SU-DHL-6 (cell line): ENCODE results near the gene LINGO1.

Source experiments
- H2AFZ ChIP-seq: fragments of 200-600 bp; sonication (generic); 2 replicates; pipeline ENCODE4 v1.6.1; 2014; ENCODE audit warnings: low read depth, mild to moderate bottlenecking, moderate library complexity, mixed read lengths, antibody characterized with exemption, low read length; ENCODE audit not compliant: severe bottlenecking
- H3F3A ChIP-seq: fragments of 200-600 bp; shearing (Covaris generic); 2 replicates; pipeline ENCODE4 v1.6.0; 2016; ENCODE audit warnings: antibody characterized with exemption, mild to moderate bottlenecking; ENCODE audit not compliant: insufficient read depth
- H3K27ac ChIP-seq: fragments of 200-600 bp; sonication (generic); 2 replicates; pipeline ENCODE4 v1.5.1; 2016; ENCODE audit warnings: low read depth, mild to moderate bottlenecking, low read length, moderate library complexity, mixed read lengths
- H3K27me3 ChIP-seq: fragments of 200-600 bp; sonication (generic), shearing (Covaris generic); 2 replicates; pipeline ENCODE4 v1.6.0; 2014; ENCODE audit warnings: mild to moderate bottlenecking, low read length
- H3K36me3 ChIP-seq: fragments of 200-600 bp; sonication (generic); 2 replicates; pipeline ENCODE4 v1.6.1; 2014; ENCODE audit warnings: mild to moderate bottlenecking, low read length, mixed read lengths
- H3K4me2 ChIP-seq: fragments of 300-600, 200-600 bp; shearing (Covaris generic), sonication (generic); 2 replicates; pipeline ENCODE4 v1.6.0; 2014; ENCODE audit warnings: low read length, low read depth, mild to moderate bottlenecking; ENCODE audit not compliant: poor library complexity, severe bottlenecking
- H3K4me3 ChIP-seq: fragments of 200-600 bp; sonication (generic); 2 replicates; pipeline ENCODE4 v1.5.1; 2014; ENCODE audit warnings: antibody characterized with exemption, low read length, mild to moderate bottlenecking, mixed read lengths; ENCODE audit not compliant: insufficient read depth, poor library complexity, severe bottlenecking
- H3K79me2 ChIP-seq: fragments of 200-600 bp; sonication (generic); 2 replicates; pipeline ENCODE4 v1.6.1; 2014; ENCODE audit warnings: mild to moderate bottlenecking, low read length, moderate library complexity; ENCODE audit not compliant: insufficient read depth
- H3K9ac ChIP-seq: fragments of 200-600 bp; sonication (generic); 2 replicates; pipeline ENCODE4 v1.7.0; 2014; ENCODE audit warnings: mild to moderate bottlenecking, low read length
- H3K9me2 ChIP-seq: fragments of 200-600 bp; sonication (generic); replicated peaks from 2 replicates; pipeline ENCODE4 v1.6.1; 2014; ENCODE audit warnings: low read length; ENCODE audit not compliant: insufficient read depth
- H3K9me3 ChIP-seq: fragments of 200-600 bp; sonication (generic); 2 replicates; pipeline ENCODE4 v1.6.1; 2014; ENCODE audit warnings: low read length, mixed read lengths; ENCODE audit not compliant: insufficient read depth
- H4K20me1 ChIP-seq: fragments of 200-600 bp; sonication (generic); 2 replicates; pipeline ENCODE4 v1.6.1; 2014; ENCODE audit warnings: low read depth, mild to moderate bottlenecking, antibody characterized with exemption, low read length, moderate library complexity, mixed read lengths
- CTCF ChIP-seq: fragments of 200-600 bp; sonication (generic); IDR thresholded peaks from one replicate; pipeline ENCODE4 v1.5.1; 2017; ENCODE audit warnings: antibody characterized with exemption, mild to moderate bottlenecking, low read length, moderate library complexity; ENCODE audit not compliant: insufficient read depth, poor library complexity, severe bottlenecking
- EZH2phosphoT487 ChIP-seq: fragments of 200-600 bp; sonication (generic), shearing (Covaris generic); conservative IDR thresholded peaks from 2 replicates; pipeline ENCODE4 v1.6.1; 2018; ENCODE audit warnings: mild to moderate bottlenecking, antibody characterized with exemption, low read length, moderate library complexity, mixed read lengths

Gene LINGO1

GRCh38 chr15:77627067-77627466 lies 5.6 kb downstream of the LINGO1 start:
- H3K36me3 ChIP-seq: no peaks in the 10 kb centered on the region
- no peak overlapping the region for H3K27ac ChIP-seq
- no peak overlapping the region for H3K4me3 ChIP-seq
- no peaks in the 10 kb centered on the region for H3K79me2 ChIP-seq
- no peaks in the 10 kb centered on the region; the same call in 1 of the 2 replicates for H4K20me1 ChIP-seq
- no peaks in the 10 kb centered on the region for H3F3A ChIP-seq
- H3K9ac ChIP-seq: no peak overlapping the region
- H3K4me2 ChIP-seq: no peak overlapping the region
- H3K9me2 ChIP-seq: no peaks in the 10 kb centered on the region
- no peaks in the 10 kb centered on the region for H3K9me3 ChIP-seq
- no peaks in the 10 kb centered on the region for H3K27me3 ChIP-seq
- TF ChIP-seq EZH2phosphoT487 (no peak), CTCF (no peak)
- H2AFZ ChIP-seq: no peak overlapping the region

GRCh38 chr15:77626002-77626401 lies 6.7 kb downstream of the LINGO1 start:
- H3K79me2 ChIP-seq: no peaks in the 10 kb centered on the region
- no peaks in the 10 kb centered on the region for H3K9me2 ChIP-seq
- no peak overlapping the region for H2AFZ ChIP-seq
- no peaks in the 10 kb centered on the region for H3K27me3 ChIP-seq
- no peak overlapping the region for H3K4me2 ChIP-seq
- no peaks in the 10 kb centered on the region for H3K9me3 ChIP-seq
- no peak overlapping the region for H3K4me3 ChIP-seq
- no peaks in the 10 kb centered on the region for H3K36me3 ChIP-seq
- H3K27ac ChIP-seq: no peak overlapping the region
- no peaks in the 10 kb centered on the region for H3F3A ChIP-seq
- no peaks in the 10 kb centered on the region; the same call in 1 of the 2 replicates for H4K20me1 ChIP-seq
- H3K9ac ChIP-seq: no peak overlapping the region
- TF ChIP-seq CTCF: no peak
- TF ChIP-seq EZH2phosphoT487: no peak

- TF ChIP-seq CTCF (no peak), EZH2phosphoT487 (no peak)
- no peak overlapping the region for H3K4me3 ChIP-seq
- H3K27ac ChIP-seq: no peak overlapping the region
- H2AFZ ChIP-seq: no peak overlapping the region
- no peaks in the 10 kb centered on the region for H3K9me2 ChIP-seq
- no peaks in the 10 kb centered on the region for H3K27me3 ChIP-seq
- H3K9ac ChIP-seq: no peak overlapping the region
- H3K9me3 ChIP-seq: no peaks in the 10 kb centered on the region
- H3F3A ChIP-seq: no peaks in the 10 kb centered on the region
- H3K79me2 ChIP-seq: no peaks in the 10 kb centered on the region
- H4K20me1 ChIP-seq: no peaks in the 10 kb centered on the region; the same call in 1 of the 2 replicates
- no peaks in the 10 kb centered on the region for H3K36me3 ChIP-seq
- no peak overlapping the region for H3K4me2 ChIP-seq
These were observed 7.3 kb downstream of the LINGO1 start for GRCh38 chr15:77625376-77625775.
